HG02981 (cell line): ENCODE measurements around the gene CTSV.
"Not testable (repeated sequence)": the region's sequence is repeated elsewhere in the genome, so short reads cannot be mapped to it uniquely, and the experiment has no call there.

Experiments
- ATAC-seq: cut with Tn5 transposase; IDR thresholded peaks from one replicate; pipeline ENCODE4 v1.9.1; 2021; ENCODE audit warnings: mild to moderate bottlenecking, moderate library complexity; ENCODE audit not compliant: unreplicated experiment

CTSV gene

GRCh38 chr9:97038611-97039513 lies at the start of gene CTSV:
TSS of gene CTSV (minus strand) at chr9:97039142. CDS start at chr9:97038043, 1,099 bp downstream.
- ATAC-seq: peak; percentile 98

GRCh38 chr9:97087668-97088215 lies 48.8 kb upstream of the CTSV start:
- not testable (repeated sequence) for ATAC-seq

- not testable (repeated sequence) for ATAC-seq
Measured at GRCh38 chr9:97084562-97084991, 45.6 kb upstream of the CTSV start.

GRCh38 chr9:97078362-97078761 lies 39.4 kb upstream of the CTSV start:
- no peak for ATAC-seq

GRCh38 chr9:97077452-97078295 lies 38.7 kb upstream of the CTSV start:
- ATAC-seq: no peak

GRCh38 chr9:97076731-97077451 lies 37.9 kb upstream of the CTSV start:
- ATAC-seq: not testable (repeated sequence)

- ATAC-seq: no peak
Measured at GRCh38 chr9:97076238-97076637, 37.3 kb upstream of the CTSV start.

GRCh38 chr9:97075289-97075985 lies 36.5 kb upstream of the CTSV start:
- ATAC-seq: no peak

- no peak for ATAC-seq
Measured at GRCh38 chr9:97073506-97073905, 34.6 kb upstream of the CTSV start.

- no peak for ATAC-seq
Measured at GRCh38 chr9:97072285-97072776, 33.4 kb upstream of the CTSV start.

- not testable (repeated sequence) for ATAC-seq
Measured at GRCh38 chr9:97070325-97070724, 31.4 kb upstream of the CTSV start.

- ATAC-seq: no peak
Measured at GRCh38 chr9:97067490-97067889, 28.5 kb upstream of the CTSV start.

- ATAC-seq: no peak
Measured at GRCh38 chr9:97064176-97064575, 25.2 kb upstream of the CTSV start.

- no peak for ATAC-seq
Measured at GRCh38 chr9:97060796-97061195, 21.9 kb upstream of the CTSV start.

- ATAC-seq: no peak
Measured at GRCh38 chr9:97059626-97060025, 20.7 kb upstream of the CTSV start.

GRCh38 chr9:97057651-97058050 lies 18.7 kb upstream of the CTSV start:
- no peak for ATAC-seq

GRCh38 chr9:97055891-97056290 lies 16.9 kb upstream of the CTSV start:
- not testable (repeated sequence) for ATAC-seq

GRCh38 chr9:97053717-97054116 lies 14.8 kb upstream of the CTSV start:
- no peak for ATAC-seq

- no peak for ATAC-seq
Measured at GRCh38 chr9:97052735-97053134, 13.8 kb upstream of the CTSV start.

GRCh38 chr9:97046228-97046627 lies 7.3 kb upstream of the CTSV start:
- ATAC-seq: no peak
